Skin of body (tissue), 2 donors: Measurements from ENCODE around the gene CASD1. TPM values are rescaled to one million over a fixed set of nuclear protein-coding genes. Genes with fewer than 3 reads are reported as not detected.

Experiments
- DNase-seq: peaks from one replicate; lab custom pipeline; 2025; lab: John Stamatoyannopoulos, UW
- total RNA-seq: library from RNA; depleted of rRNA; stranded (reverse); fragments of >200 nt; gene quantifications from one replicate; pipeline ENCODE4 v1.2.3, GENCODE V29; 2014

The CASD1 gene
- total RNA-seq, result 37.0 TPM

- DNase-seq, result peak; percentile 13
Measured at GRCh38 chr7:94509264-94509886, at the start of gene CASD1. TSS of gene CASD1 (plus strand) at chr7:94509809. CDS start at chr7:94510085, 276 bp downstream.

GRCh38 chr7:94466516-94466915 is 43.1 kb upstream of the CASD1 start:
- no peak for DNase-seq

- DNase-seq, result no peak
Measured at GRCh38 chr7:94471604-94472003, 38.0 kb upstream of the CASD1 start.

- no peak for DNase-seq
Measured at GRCh38 chr7:94472608-94473007, 37.0 kb upstream of the CASD1 start.

GRCh38 chr7:94476251-94476840 is 33.3 kb upstream of the CASD1 start:
- no peak for DNase-seq

- DNase-seq, result no peak
Measured at GRCh38 chr7:94477878-94478277, 31.7 kb upstream of the CASD1 start.

GRCh38 chr7:94478648-94479214 is 30.9 kb upstream of the CASD1 start:
- no peak for DNase-seq

- DNase-seq, result peak; percentile 16
Measured at GRCh38 chr7:94481279-94481678, 28.3 kb upstream of the CASD1 start.

GRCh38 chr7:94482796-94483195 is 26.8 kb upstream of the CASD1 start:
- no peak for DNase-seq

GRCh38 chr7:94483843-94484242 is 25.8 kb upstream of the CASD1 start:
- no peak for DNase-seq

GRCh38 chr7:94486216-94486615 is 23.4 kb upstream of the CASD1 start:
- no peak for DNase-seq

- DNase-seq, result no peak
Measured at GRCh38 chr7:94491410-94491809, 18.2 kb upstream of the CASD1 start.

- DNase-seq, result no peak
Measured at GRCh38 chr7:94492601-94493000, 17.0 kb upstream of the CASD1 start.

- DNase-seq, result no peak
Measured at GRCh38 chr7:94497874-94498670, 11.5 kb upstream of the CASD1 start.

GRCh38 chr7:94498918-94499317 is 10.7 kb upstream of the CASD1 start:
- no peak for DNase-seq

- DNase-seq, result no peak
Measured at GRCh38 chr7:94507462-94507861, 2.1 kb upstream of the CASD1 start.

GRCh38 chr7:94507962-94508361 is 1.6 kb upstream of the CASD1 start:
- no peak for DNase-seq

- peak; percentile 64 for DNase-seq
Measured at GRCh38 chr7:94509887-94510581, 425 bp downstream of the CASD1 start.

- peak; percentile 19 for DNase-seq
Measured at GRCh38 chr7:94510582-94511496, 1.2 kb downstream of the CASD1 start.

GRCh38 chr7:94511718-94512117 is 2.1 kb downstream of the CASD1 start:
- no peak for DNase-seq
